Stomach (tissue), 9 donors: ENCODE data around the gene PROCR. TPM values are rescaled to one million over a fixed set of nuclear protein-coding genes. Genes with fewer than 3 reads are reported as not detected.

ENCODE experiments used
- DNase-seq, 2 donors: peaks; one replicate each; pipeline versions ENCODE4 v3.0.0 to v3.0.0-alpha.2; 2013 to 2019
- H3K27ac ChIP-seq, 5 donors: fragments of 200-600 bp in 4 of 5; sonication (generic) in 4 of 5; one replicate each; pipeline ENCODE4 v1.5.1; 2013 to 2019; ENCODE audit warnings: mild to moderate bottlenecking in 1 of 5, moderate library complexity in 1 of 5
- H3K27me3 ChIP-seq, 3 donors: fragments of 200-600 bp; sonication (generic); one replicate each; pipeline ENCODE4 v1.5.1; 2017 to 2019; ENCODE audit warnings: mixed run types in 1 of 3
- H3K36me3 ChIP-seq, 4 donors: fragments of 200-600 bp; sonication (generic); 1 replicate in 3 of 4; 2 replicates in 1 of 4; pipeline ENCODE4 v1.5.1; 2016 to 2019
- H3K4me1 ChIP-seq, 4 donors: fragments of 200-600 bp; sonication (generic); one replicate each; pipeline ENCODE4 v1.5.1; 2016 to 2019
- H3K4me3 ChIP-seq, 4 donors: fragments of 200-600 bp; sonication (generic) in 3 of 4; one replicate each; pipeline ENCODE4 v1.5.1; 2016 to 2019; ENCODE audit warnings: mild to moderate bottlenecking in 1 of 4
- H3K9me3 ChIP-seq, 4 donors: fragments of 200-600 bp; sonication (generic); one replicate each; pipeline ENCODE4 v1.5.1; 2016 to 2019
- CTCF ChIP-seq, 7 experiments: fragments of 450-650 bp in 4 of 7; fragments of 200-600 bp in 3 of 7; sonication (generic) in 3 of 7; IDR thresholded peaks; one replicate each; pipeline ENCODE4 v1.5.1; 2016 to 2019; ENCODE audit warnings: antibody characterized with exemption in 7 of 7, control low read depth in 2 of 7, mild to moderate bottlenecking in 1 of 7
- EP300 ChIP-seq: sonication (generic); formaldehyde crosslinking; IDR thresholded peaks from one replicate; pipeline ENCODE4 v1.6.1; 2017; ENCODE audit warnings: antibody characterized with exemption
- POLR2A ChIP-seq, 4 donors: fragments of 450-650 bp; IDR thresholded peaks; one replicate each; pipeline ENCODE4 v1.6.1; 2016; ENCODE audit warnings: antibody characterized with exemption in 4 of 4, control low read depth in 2 of 4, mild to moderate bottlenecking in 1 of 4, moderate library complexity in 1 of 4
- POLR2AphosphoS5 ChIP-seq, 3 donors: sonication (generic); formaldehyde crosslinking; IDR thresholded peaks; one replicate each; pipeline ENCODE4 v1.6.1; 2016; ENCODE audit warnings: antibody characterized with exemption in 3 of 3
- WGBS, 5 donors: extraction: QIAGEN DNeasy Blood & Tissue Kit in 3 of 5; methylation state at CpG; one replicate each; pipeline versions ENCODE4 v1.1.5 to v1.1.7; 2013 to 2018; 5-methylcytosine and 5-hydroxymethylcytosine counted together
- intact Hi-C: fragments of 100-400 bp; cut with DNase I; formaldehyde crosslinking; loops from one replicate; pipeline ENCODE4 v1.15.1; 2023; ENCODE audit warnings: low total_unique reads
- polyA plus RNA-seq, 3 donors: library from polyadenylated mRNA; stranded (reverse); fragments of 200-250 nt; gene quantifications; one replicate each; pipeline ENCODE4 v1.2.3, GENCODE V29; 2013
- total RNA-seq, 5 donors: library from RNA; depleted of rRNA; stranded (reverse); fragments of >200 nt; gene quantifications; one replicate each; pipeline versions ENCODE4 v1.1.0 to v1.2.3, GENCODE V29; 2014 to 2016
- donor health status: healthy with polysubstance abuse.
- donor health status: Bipolar disorder and iron deficiency.
- donor health status: healthy.

The PROCR gene
- total and polyA plus RNA-seq, 8 donors = 4.0 to 37.6 (median 14.4) TPM

GRCh38 chr20:35171438-35171752 is 477 bp upstream of the PROCR start:
- no peaks in the 10 kb centered on the region for H3K27me3 ChIP-seq
- H3K9me3 ChIP-seq = no peaks in the 10 kb centered on the region
- TF ChIP-seq POLR2AphosphoS5 (IDR thresholded peaks at IDR 0.05) (no peak), EP300 (no peak)
- intact Hi-C loops = no loop called here
- DNase-seq = no peak
- H3K4me3 ChIP-seq = peak overlapping the region; percentile 34 to 48 (median 42)
- H3K27ac ChIP-seq = peak overlapping the region; percentile 34 to 76 (median 70)
- H3K36me3 ChIP-seq = peaks cover 5 to 7% (median 6%) of the 10 kb centered on the region in 4 donors
- peaks cover 2 to 36% (median 26%) of the 10 kb centered on the region in 4 donors for H3K4me1 ChIP-seq
- WGBS, 5 donors = 48 to 71% (median 63%) methylated on average over 1 of the region's 1 CpG

- H3K4me1 ChIP-seq = peaks cover 0 to 34% (median 25%) of the 10 kb centered on the region in 4 donors
- H3K27ac ChIP-seq = peak overlapping the region in 4 of 5 donors; percentile 66 to 76 (median 72)
- no peak for DNase-seq
- no peak for TF ChIP-seq POLR2A (IDR thresholded peaks at IDR 0.05)
- TF ChIP-seq CTCF (IDR thresholded peaks at IDR 0.05) = no peak
- no peak for TF ChIP-seq EP300
- TF ChIP-seq POLR2AphosphoS5 (IDR thresholded peaks at IDR 0.05) = no peak
- no peaks in the 10 kb centered on the region for H3K9me3 ChIP-seq
- intact Hi-C loops = no loop called here
- H3K36me3 ChIP-seq = peaks cover 8 to 12% (median 12%) of the 10 kb centered on the region in 4 donors
- peak overlapping the region; percentile 34 to 48 (median 42) for H3K4me3 ChIP-seq
- no peaks in the 10 kb centered on the region for H3K27me3 ChIP-seq
- 60 to 78% (median 74%) methylated on average over 3 of the region's 3 CpGs for WGBS, 5 donors
Measured at GRCh38 chr20:35172434-35172806, 548 bp downstream of the PROCR start.

- Histone ChIP-seq H3K36me3 (peaks cover 8 to 16% (median 12%) of the 10 kb centered on the region in 4 donors), H3K27ac (peak overlapping the region in 1 of 5 donors; percentile 76), H3K4me1 (peaks cover 0 to 34% (median 25%) of the 10 kb centered on the region in 4 donors), H3K4me3 (peak overlapping the region in 3 of 4 donors; percentile 0 to 35 (median 17)), H3K9me3 (no peaks in the 10 kb centered on the region), H3K27me3 (no peaks in the 10 kb centered on the region)
- DNase-seq = no peak
- intact Hi-C loops = no loop called here
- TF ChIP-seq POLR2A (IDR thresholded peaks at IDR 0.05) = no peak
- no peak for TF ChIP-seq POLR2AphosphoS5 (IDR thresholded peaks at IDR 0.05)
- 66 to 88% (median 81%) methylated on average over 12 of the region's 12 CpGs for WGBS, 5 donors
Measured at GRCh38 chr20:35173576-35174192, 1.8 kb downstream of the PROCR start.

GRCh38 chr20:35174458-35175216 is 2.8 kb downstream of the PROCR start:
- TF ChIP-seq CTCF (IDR thresholded peaks at IDR 0.05) (no peak), POLR2A (IDR thresholded peaks at IDR 0.05) (no peak), EP300 (no peak), POLR2AphosphoS5 (IDR thresholded peaks at IDR 0.05) (peak in 1 of 3 donors; percentile 18)
- H3K27ac ChIP-seq = peak overlapping the region in 1 of 5 donors; percentile 47
- no peaks in the 10 kb centered on the region for H3K9me3 ChIP-seq
- peaks cover 0 to 34% (median 27%) of the 10 kb centered on the region in 4 donors for H3K4me1 ChIP-seq
- H3K36me3 ChIP-seq = peaks cover 8 to 16% (median 12%) of the 10 kb centered on the region in 4 donors
- WGBS, 5 donors = 38 to 57% (median 48%) methylated on average over 38 to 49 of the region's 49 CpGs
- no peaks in the 10 kb centered on the region for H3K27me3 ChIP-seq
- intact Hi-C loops = no loop called here
- peak; percentile 64 to 79 for DNase-seq
- peak overlapping the region; percentile 0 to 35 (median 9) for H3K4me3 ChIP-seq

GRCh38 chr20:35176132-35176531 is 4.3 kb downstream of the PROCR start:
- Histone ChIP-seq H3K4me3 (no peak overlapping the region), H3K36me3 (peaks cover 8 to 16% (median 12%) of the 10 kb centered on the region in 4 donors), H3K4me1 (peaks cover 0 to 33% (median 26%) of the 10 kb centered on the region in 4 donors), H3K27ac (no peak overlapping the region), H3K9me3 (no peaks in the 10 kb centered on the region), H3K27me3 (no peaks in the 10 kb centered on the region)
- 95 to 97% (median 96%) methylated on average over 14 of the region's 14 CpGs for WGBS, 5 donors
- TF ChIP-seq POLR2AphosphoS5 (IDR thresholded peaks at IDR 0.05) (no peak), CTCF (IDR thresholded peaks at IDR 0.05) (no peak), EP300 (no peak), POLR2A (IDR thresholded peaks at IDR 0.05) (no peak)
- intact Hi-C loops = no loop called here
- no peak for DNase-seq
